ENCODE data around the gene FES. TPM values are rescaled to one million over a fixed set of nuclear protein-coding genes. Genes with fewer than 3 reads are reported as not detected.

Gene FES
- total RNA-seq, 6 donors from 2014 or later = 33.4 to 144 (median 68.3) TPM

DNA sequence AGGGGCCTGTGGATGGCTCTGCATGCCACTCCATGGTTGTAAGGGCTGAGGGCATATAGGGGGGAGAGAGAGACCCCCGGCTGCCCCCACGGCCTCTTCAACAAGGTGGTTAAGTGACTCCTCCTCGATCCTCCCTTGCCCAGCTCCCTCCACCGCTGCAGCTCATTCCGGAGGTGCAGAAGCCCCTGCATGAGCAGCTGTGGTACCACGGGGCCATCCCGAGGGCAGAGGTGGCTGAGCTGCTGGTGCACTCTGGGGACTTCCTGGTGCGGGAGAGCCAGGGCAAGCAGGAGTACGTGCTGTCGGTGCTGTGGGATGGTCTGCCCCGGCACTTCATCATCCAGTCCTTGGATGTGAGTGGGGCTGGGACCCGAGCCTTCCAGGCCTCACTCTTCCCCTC, 6.5 kb downstream of the FES start:
- ATAC-seq (ENCODE audit: low FRiP score in 2 of 2) = no peak
- H3K4me3 ChIP-seq = no peak overlapping the region
- no peak for DNase-seq
- no peak for TF ChIP-seq POLR2AphosphoS5 (IDR thresholded peaks at IDR 0.05)
- TF ChIP-seq, protein P1, sequence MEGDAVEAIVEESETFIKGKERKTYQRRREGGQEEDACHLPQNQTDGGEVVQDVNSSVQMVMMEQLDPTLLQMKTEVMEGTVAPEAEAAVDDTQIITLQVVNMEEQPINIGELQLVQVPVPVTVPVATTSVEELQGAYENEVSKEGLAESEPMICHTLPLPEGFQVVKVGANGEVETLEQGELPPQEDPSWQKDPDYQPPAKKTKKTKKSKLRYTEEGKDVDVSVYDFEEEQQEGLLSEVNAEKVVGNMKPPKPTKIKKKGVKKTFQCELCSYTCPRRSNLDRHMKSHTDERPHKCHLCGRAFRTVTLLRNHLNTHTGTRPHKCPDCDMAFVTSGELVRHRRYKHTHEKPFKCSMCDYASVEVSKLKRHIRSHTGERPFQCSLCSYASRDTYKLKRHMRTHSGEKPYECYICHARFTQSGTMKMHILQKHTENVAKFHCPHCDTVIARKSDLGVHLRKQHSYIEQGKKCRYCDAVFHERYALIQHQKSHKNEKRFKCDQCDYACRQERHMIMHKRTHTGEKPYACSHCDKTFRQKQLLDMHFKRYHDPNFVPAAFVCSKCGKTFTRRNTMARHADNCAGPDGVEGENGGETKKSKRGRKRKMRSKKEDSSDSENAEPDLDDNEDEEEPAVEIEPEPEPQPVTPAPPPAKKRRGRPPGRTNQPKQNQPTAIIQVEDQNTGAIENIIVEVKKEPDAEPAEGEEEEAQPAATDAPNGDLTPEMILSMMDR (IDR thresholded peaks at IDR 0.05) = no peak
- TF ChIP-seq POLR2A (IDR thresholded peaks at IDR 0.05) = no peak
- TF ChIP-seq EP300 (IDR thresholded peaks at IDR 0.05) = no peak
- H3K9me3 ChIP-seq = no peaks in the 10 kb centered on the region
- WGBS, 2 donors = 87 to 93% methylated on average over 11 to 12 of the region's 12 CpGs
- no peak overlapping the region for H3K27ac ChIP-seq
- H3K4me1 ChIP-seq = peaks cover 9 to 24% (median 15%) of the 10 kb centered on the region in 4 donors
- H3K36me3 ChIP-seq = peaks cover 22 to 84% (median 75%) of the 10 kb centered on the region in 4 donors
- no peaks in the 10 kb centered on the region for H3K27me3 ChIP-seq

DNA sequence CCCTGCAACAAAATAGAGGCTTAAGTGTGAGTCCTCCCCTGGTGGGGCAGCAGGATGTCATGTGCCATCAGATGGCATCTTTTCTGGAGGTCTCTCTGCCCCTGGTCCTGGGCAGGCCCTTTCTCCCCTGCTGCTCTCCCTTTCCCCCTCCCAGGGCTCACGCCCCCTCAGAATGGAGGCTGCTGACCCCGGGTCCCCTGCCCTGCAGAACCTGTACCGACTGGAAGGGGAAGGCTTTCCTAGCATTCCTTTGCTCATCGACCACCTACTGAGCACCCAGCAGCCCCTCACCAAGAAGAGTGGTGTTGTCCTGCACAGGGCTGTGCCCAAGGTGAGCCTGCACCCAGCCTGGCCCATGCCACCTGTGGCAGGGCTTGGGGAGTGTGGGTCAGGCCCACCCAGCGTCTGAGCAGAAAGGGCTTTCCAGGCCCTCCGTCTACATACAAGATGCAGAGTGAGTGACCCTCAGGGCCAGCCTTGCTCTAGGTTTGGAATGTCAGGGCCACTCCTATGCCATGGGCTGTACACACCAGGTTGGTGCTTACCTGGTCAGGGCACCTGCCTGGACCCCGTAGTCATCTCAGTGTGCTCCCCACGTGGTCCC, 7.1 kb downstream of the FES start:
- Histone ChIP-seq H3K4me3 (no peak overlapping the region), H3K36me3 (peaks cover 22 to 85% (median 77%) of the 10 kb centered on the region in 4 donors), H3K27ac (no peak overlapping the region), H3K27me3 (no peaks in the 10 kb centered on the region), H3K9me3 (no peaks in the 10 kb centered on the region), H3K4me1 (peaks cover 3 to 18% (median 8%) of the 10 kb centered on the region in 4 donors)
- WGBS, 2 donors = 88 to 94% methylated on average over 7 to 8 of the region's 8 CpGs
- TF ChIP-seq POLR2A (IDR thresholded peaks at IDR 0.05) = no peak
- no peak for TF ChIP-seq EP300 (IDR thresholded peaks at IDR 0.05)
- TF ChIP-seq, protein P1 (IDR thresholded peaks at IDR 0.05) = no peak
- TF ChIP-seq POLR2AphosphoS5 (IDR thresholded peaks at IDR 0.05) = no peak
- DNase-seq (no peak), ATAC-seq (ENCODE audit: low FRiP score in 2 of 2) (no peak)

GRCh38 chr15:90892023-90892422, 7.7 kb downstream of the FES start:
- WGBS, 2 donors = 96 to 97% methylated on average over 9 to 11 of the region's 11 CpGs
- H3K36me3 ChIP-seq = peaks cover 22 to 84% (median 74%) of the 10 kb centered on the region in 4 donors
- no peaks in the 10 kb centered on the region for H3K9me3 ChIP-seq
- ATAC-seq (ENCODE audit: low FRiP score in 2 of 2) (no peak), DNase-seq (no peak)
- no peak overlapping the region for H3K27ac ChIP-seq
- H3K4me1 ChIP-seq = peaks cover 0 to 12% (median 6%) of the 10 kb centered on the region in 4 donors
- H3K4me3 ChIP-seq = no peak overlapping the region
- TF ChIP-seq, protein P1 (IDR thresholded peaks at IDR 0.05) = no peak
- TF ChIP-seq POLR2AphosphoS5 (IDR thresholded peaks at IDR 0.05) (no peak), EP300 (IDR thresholded peaks at IDR 0.05) (no peak), POLR2A (IDR thresholded peaks at IDR 0.05) (no peak)
- no peaks in the 10 kb centered on the region for H3K27me3 ChIP-seq

- DNase-seq (no peak), ATAC-seq (ENCODE audit: low FRiP score in 2 of 2) (no peak)
- TF ChIP-seq, protein P1 (IDR thresholded peaks at IDR 0.05) = no peak
- TF ChIP-seq EP300 (IDR thresholded peaks at IDR 0.05) (no peak), POLR2AphosphoS5 (IDR thresholded peaks at IDR 0.05) (no peak), POLR2A (IDR thresholded peaks at IDR 0.05) (no peak)
- peaks cover 0 to 9% (median 6%) of the 10 kb centered on the region in 4 donors for H3K4me1 ChIP-seq
- peaks cover 22 to 77% (median 69%) of the 10 kb centered on the region in 4 donors for H3K36me3 ChIP-seq
- no peak overlapping the region for H3K27ac ChIP-seq
- no peaks in the 10 kb centered on the region for H3K27me3 ChIP-seq
- 89 to 95% methylated on average over 13 to 27 of the region's 29 CpGs for WGBS, 2 donors
- H3K9me3 ChIP-seq = no peaks in the 10 kb centered on the region
- H3K4me3 ChIP-seq = no peak overlapping the region
These were observed 8.3 kb downstream of the FES start for GRCh38 chr15:90892498-90893174.
